Hematopoietic multipotent progenitor cell treated with erythropoietin and hydrocortisone succinate and interleukin-3 and kit ligand, for 4 days (in vitro differentiated cells): ENCODE data around the gene ACSM5.

Source experiments
- DNase-seq: peaks from one replicate; pipeline ENCODE4 v3.0.0-alpha.2; 2015

Gene ACSM5, protein sequence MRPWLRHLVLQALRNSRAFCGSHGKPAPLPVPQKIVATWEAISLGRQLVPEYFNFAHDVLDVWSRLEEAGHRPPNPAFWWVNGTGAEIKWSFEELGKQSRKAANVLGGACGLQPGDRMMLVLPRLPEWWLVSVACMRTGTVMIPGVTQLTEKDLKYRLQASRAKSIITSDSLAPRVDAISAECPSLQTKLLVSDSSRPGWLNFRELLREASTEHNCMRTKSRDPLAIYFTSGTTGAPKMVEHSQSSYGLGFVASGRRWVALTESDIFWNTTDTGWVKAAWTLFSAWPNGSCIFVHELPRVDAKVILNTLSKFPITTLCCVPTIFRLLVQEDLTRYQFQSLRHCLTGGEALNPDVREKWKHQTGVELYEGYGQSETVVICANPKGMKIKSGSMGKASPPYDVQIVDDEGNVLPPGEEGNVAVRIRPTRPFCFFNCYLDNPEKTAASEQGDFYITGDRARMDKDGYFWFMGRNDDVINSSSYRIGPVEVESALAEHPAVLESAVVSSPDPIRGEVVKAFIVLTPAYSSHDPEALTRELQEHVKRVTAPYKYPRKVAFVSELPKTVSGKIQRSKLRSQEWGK

DNA sequence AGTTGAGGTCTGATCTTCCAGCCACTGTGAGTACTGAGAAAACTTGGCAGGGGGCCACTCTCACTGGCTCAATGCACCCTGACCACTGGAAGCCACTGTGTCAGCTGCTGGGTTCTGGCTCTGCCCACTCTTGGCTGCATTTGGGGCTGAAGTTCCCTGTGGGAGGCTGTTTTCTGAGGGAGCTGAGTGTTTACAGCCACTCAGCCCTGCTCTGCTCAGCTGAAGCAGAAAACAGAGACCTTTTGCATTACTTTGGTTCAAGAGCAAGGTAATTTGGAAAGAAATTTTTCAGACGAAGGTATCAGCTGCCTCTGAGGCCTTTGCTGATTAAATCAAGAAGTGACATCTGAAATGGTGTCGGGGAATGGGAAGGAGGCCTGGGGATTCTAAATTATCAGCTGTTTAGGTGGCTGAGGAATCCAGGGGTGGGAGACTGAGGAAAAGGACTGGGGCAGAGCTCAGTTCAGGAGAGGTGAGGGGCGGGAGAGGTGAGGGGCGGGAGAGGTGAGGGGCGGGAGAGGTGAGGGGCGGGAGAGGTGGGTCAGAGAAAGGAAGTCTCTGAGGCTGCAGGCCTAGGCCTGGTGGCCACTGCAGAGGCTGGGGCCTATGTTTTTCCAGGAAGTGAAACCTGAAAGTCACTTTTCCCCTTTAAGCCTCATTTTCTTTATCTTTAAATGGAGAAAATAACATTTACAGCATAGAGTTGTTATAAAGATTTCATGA lies at the start of gene ACSM5:
Gene ACSM5 (plus strand): TSS at position 137 of the 723 bp plus-strand sequence. CDS start 1,951 bp downstream, outside the sequence.
- DNase-seq, result no peak

DNA sequence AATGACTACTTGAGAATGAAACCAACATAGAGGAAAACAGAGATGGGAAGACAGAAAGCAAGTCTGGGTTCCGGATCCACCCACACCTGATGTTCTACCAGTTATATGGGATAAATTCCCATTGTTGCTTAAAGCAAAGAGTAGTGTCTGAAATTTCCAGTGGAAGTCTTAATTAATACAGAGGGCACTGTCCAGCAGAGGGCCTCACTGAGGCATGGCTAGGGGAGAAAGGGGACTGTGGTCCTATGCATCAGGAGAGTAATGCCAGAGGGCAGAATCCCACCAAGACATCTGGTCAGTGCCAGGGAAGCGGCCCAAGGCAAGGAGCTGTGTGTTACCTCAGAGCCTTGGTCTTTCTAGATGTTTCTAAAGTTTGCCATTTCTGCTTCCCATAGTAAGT lies 49.3 kb upstream of the ACSM5 start:
- peak; percentile 15 for DNase-seq

DNA sequence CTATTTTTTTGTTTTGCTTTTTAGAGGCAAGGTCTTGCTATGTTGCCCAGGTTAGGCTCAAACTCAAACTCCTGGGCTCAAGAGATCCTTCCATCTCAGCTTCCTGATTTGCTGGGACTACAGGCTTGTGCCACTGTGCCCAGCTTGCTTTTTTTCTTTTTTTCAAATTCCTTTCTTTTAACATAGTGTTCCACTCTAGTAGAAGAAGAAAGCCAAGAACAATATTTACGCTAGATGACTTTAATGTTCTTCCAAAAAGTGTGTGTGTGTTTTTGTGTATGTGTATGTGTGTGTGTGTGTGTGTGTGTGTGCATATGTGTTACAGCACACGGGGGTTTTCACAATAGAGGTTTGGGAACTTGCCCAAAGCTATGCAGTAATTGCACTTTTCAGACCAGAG lies 46.1 kb upstream of the ACSM5 start:
- DNase-seq, result no peak

DNA sequence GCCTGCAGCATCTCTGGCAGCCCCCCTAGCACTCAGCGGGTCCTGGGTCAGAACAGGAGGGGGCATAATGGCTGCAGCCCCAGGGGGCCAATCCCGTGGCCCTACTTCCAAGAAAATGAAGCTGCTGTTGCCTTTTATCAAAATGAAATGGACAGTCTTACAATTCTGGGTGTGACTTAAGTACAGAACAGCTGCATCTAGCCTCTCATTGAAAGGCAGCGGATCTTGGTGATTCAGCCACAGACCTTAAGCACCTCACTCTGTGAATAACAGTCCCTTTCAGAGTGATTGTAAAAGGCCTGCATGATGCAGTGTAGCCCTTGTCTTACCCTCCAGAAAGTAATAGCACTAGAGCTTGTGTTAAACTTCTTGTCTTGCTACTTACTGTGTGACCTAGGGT lies 45.3 kb upstream of the ACSM5 start:
- no peak for DNase-seq

DNA sequence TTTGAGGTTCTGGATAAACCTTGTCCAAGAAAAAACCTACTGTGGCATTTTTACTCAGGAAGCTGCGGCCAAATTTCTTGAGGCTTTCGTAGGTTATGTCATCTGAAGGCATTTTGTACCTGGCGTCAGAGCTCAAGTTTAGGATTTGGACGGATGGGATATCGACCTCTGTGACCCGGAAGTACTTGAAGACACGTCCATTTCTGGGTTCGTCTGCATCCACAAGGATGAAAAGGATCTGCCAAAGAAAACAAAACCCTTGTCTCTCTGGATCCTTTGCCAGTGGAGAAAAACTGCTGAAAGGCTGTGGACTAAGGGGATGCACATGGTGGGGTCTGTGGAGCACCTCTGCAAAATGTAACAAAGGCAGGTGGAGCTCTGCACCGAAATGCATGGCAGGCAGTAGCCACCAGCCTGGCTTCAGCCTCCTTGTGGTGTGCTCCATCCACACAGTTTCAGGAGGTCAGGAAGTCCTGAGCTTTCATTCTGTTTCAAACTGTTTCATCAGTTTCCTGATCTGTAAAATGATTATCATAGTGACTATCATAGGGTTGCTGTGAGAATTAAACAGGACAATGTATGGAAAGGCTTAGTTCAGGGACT lies 39.8 kb upstream of the ACSM5 start:
- no peak for DNase-seq

DNA sequence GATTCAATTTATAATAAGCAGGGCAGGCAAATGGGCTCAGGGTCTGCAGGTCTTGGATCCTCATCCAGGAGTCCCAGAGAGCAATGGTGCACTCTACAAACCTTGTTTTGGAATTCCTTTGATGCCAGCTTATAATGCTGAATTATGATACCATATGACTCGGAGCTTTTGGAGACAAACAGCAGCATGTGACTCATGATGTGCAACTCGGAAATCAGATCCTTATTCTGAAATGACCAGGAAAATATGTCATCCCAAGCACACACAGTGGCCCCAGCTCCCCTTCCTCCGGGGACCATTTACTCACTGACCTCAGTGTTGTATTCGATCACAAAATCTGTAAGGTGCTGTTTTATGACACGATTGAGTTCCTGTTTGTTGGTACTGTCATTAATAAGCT lies 36.6 kb upstream of the ACSM5 start:
- no peak for DNase-seq

DNA sequence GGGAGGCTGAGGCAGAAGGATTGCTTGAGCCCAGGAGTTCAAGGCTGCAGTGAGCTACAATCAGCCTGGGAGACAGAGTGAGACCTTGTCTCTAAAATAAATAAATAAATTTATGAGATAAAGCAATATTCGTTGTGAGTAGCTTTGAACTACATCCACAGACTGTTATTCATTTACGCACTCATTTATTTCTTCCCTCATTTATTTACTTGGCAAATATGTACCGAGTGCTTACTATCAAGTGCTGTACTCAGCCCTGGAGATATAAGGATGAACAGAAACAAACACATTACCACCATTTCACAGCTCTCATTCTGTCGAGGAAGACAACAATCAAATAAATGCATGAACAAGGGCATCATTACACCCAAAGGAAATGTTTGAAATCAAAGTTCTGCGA lies 32.2 kb upstream of the ACSM5 start:
- no peak for DNase-seq

DNA sequence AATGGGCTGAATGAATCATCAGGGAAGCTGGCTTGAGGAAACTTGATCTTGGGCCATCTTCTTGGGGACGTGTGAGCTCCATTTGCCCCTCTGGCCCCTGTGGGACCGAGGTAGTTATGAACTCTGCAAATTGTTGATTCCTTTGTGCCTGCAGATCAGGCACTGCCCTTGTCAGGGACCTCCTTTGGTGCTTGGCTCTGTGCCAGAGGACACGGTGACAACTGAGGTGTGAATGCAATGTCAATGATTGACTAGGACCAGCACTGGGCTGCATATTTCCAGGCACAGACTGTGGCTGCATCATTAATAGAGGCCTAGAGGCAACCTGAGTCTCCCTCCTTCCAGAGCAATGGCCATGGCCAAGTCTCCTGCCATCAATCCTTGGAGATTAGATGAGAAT lies 28.6 kb upstream of the ACSM5 start:
- DNase-seq, result no peak

DNA sequence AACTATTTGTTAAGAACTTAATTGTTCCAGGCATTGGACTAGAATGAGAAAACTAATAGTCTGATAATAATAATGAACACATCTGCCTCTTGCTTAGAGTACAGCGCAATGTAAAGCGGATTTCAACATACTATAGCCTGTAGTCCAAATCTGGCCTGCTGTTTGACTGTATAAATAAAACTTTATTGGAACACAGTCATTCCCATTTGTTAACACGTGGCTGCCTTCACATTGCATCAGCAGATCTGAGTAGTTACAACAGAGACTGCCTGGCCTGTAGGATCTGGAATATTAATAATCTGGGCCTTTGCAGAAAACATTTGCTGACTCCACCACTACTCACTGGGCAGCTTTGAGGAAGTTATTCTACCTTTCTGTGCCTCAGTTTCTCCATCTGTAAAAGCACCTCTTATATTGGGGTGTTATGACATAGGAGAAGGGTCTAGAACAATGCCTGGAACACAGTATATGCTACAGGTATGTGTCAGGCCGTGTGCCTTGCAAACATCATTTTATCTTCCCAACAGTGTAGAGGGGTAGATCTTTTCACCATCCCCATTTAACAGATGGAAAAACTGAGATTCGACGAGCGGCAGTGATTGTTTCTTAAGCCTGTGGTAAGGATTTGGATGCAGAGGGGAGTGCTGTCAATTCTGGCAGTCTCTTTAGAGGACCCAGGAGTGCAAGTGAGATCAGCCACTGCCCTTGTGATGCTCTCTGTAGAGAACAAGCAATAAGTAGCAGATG lies 27.0 kb upstream of the ACSM5 start:
- no peak for DNase-seq

DNA sequence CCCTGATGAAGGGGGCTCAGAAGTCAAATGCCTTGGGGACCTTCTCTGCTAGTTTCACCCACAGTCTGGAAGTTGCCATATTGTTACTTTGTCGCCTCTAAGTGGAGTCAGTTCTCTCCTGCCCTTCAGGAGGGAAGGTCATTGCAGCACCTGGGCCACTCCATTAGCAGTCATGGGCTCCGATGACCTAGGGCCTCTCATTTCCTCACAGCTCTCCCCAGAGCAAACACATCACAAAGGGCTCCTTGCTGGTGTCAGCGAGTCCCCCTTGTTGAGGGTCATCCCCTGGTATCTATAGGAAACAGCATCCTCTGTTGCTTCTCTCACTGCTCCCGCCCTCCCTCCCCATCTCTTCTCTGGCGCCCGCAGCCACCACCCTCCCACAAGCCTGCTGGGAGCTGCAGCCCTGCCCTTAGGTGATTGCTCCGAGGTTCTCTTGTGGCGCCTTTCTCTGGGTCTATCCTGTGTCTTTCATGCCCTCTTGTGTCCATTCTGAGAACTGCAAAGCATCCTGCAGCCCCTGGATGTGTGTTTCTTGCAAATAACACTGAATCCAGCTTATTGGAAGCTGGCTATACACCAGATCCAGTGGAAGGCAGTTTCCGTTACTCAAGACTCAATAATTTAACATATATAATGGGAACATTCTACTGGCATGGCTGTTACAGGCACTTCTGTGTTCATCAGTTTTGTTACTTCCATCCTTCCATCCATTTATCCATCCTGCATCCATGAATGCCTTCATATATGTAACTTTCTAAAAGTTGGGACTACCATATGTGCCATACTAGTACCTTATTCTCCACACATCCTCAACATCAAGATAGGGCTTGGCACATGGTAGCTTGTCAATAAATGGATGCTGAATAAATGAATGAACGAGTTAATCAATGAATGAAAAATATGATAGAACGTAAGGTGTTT lies 26.0 kb upstream of the ACSM5 start:
- peak; percentile 80 for DNase-seq

DNA sequence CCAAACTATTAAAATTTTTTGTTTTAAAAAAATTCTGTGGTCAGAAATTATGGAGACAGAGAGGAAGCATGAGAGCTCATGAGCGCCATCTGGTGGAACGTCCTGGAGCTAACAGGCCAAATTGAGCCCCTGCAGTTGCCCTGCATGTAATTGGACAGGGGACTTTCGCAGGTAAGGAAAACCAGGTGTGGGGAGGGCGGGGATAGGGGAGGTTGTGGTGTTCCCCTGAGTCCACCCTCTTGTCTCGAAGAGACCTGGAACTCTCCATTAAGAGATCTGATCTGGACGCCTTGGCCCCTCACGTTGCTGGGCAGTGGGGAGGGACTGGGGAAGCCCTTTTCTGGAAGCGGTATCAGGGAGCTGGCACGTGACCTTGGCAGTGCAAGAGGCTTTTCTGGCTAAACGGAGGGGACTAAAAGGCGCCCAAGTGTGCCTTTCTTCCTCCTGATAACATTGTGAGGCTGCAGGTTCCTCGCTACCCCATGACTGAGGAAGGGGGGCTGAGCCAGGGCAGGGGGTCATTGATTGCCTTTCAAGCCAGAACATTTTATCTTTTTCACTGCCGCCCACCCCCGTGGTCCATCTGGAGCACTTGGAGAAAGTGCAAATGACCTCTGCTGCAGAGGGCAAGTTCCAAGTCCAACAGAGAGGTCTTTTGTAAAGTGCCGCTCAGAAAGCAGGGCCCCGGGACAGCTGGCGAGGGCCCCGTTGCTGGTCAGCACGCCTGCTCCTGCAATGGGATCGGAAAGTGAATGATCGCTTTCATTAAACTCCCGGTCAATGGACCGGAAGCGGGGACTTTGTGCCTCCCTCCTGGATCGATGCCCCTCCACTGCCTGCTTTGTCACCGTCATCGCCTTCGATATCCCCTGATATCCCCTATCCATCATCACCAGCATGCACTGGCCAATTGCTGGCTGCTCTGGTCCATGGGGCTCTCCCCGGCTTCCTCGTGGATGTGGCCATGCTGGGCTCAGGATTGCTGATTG lies 23.2 kb upstream of the ACSM5 start:
- DNase-seq, result peak; percentile 72

DNA sequence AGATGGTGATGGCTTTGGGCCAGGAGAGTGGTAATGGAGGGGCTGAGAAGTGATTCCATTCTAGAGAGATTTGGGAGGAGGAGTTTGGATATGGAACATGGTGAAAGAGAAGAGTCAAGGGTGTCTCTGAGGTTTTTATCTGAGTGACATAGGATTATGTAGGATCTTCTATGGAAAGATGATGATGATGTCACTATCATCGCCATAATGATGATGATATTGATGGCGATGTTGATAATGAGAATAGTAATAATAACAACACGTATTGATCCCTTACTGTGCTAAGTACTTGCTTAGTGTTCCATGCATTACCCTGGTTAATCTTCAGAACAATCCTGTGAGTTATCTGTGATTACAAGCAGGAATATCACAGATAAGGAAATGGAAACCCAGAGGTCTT lies 21.4 kb upstream of the ACSM5 start:
- DNase-seq, result no peak

DNA sequence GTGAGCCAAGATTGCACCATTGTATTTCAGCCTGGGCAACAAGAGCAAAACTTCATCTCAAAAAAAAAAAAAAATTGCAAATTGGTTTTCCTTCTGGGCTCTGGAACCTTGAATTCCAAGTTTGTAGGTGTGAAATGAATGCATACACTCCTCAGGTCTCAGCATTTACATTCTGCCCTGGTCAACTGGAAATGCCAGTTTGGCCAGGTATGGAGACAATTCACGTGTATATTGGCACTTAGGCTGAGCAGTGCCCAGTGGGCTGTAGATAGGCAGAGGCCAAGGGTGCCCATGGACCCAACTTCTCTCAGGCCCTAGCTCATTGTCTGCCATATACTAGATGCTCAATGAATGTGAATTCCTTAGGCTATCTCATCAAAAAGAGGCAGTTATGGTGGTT lies 20.5 kb upstream of the ACSM5 start:
- DNase-seq, result no peak

DNA sequence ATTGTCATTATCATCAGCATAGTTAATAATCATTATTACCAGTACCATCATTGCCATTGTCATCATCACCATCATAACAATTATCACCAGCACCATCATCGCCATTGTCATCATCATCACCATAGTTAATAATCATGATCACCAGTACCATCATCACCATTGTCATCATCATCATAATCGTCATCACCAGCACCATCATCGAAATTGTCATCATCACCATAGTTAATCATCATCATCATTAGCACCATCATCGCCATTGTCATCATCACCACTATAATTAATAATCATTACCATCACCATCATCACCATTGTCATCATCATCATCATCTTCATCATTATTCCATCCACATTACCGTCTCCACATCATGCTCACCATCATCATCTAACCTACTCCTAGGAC lies 18.3 kb upstream of the ACSM5 start:
- DNase-seq, result no peak

DNA sequence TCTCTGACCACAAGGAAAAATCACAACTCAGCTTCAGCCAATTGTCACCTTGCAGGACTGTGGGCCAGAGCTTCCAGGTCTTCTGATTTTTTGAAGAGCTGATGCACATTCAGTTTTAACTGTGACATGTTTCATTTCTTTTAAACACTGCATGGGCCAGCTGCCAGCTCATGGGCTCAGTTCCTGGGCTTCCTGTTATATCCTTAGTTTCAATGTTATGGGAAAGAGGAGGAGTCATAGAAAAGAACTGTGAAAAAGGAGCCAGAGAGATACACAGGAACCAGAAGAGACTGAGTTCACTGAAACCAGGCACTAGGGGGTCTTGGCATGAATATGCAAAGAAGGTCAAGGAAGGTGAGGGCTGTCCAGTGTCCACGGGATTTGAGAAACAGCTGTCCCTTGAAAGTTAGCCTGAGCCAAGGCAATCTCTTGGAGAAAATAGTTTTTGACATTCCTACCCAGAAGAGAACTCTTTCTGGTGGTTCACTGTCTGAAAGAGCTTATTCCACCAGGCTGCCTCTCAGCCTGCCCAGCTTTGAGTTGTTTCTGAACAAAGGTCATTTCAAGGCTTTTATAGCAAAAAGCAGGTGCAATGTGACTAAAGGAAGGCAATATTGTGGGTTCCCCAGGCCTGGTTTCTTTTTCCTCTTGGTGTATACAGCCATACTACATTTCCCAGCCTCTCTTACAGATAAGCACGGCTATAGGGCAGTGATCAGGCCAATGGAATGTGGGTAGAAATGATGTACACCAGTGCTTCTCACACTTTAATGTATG lies 15.3 kb upstream of the ACSM5 start:
- DNase-seq, result no peak

DNA sequence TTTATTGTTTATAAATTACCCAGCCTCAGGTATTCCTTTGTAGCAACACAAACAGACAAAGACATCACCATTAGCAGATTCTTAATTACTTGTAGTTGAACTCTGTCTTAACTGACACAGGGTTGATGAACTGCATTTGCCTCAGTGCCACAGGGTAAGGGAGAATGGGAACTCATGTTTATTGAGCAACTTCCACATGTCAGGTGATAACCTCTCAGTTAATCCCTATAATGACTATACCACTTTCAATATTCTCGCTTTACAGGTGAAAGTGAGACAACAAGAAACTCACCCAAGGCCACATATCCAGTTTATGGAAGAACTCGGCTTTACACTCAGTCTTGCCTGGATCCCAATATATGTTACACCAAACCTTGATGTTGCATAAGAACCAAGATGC lies 13.4 kb upstream of the ACSM5 start:
- no peak for DNase-seq

DNA sequence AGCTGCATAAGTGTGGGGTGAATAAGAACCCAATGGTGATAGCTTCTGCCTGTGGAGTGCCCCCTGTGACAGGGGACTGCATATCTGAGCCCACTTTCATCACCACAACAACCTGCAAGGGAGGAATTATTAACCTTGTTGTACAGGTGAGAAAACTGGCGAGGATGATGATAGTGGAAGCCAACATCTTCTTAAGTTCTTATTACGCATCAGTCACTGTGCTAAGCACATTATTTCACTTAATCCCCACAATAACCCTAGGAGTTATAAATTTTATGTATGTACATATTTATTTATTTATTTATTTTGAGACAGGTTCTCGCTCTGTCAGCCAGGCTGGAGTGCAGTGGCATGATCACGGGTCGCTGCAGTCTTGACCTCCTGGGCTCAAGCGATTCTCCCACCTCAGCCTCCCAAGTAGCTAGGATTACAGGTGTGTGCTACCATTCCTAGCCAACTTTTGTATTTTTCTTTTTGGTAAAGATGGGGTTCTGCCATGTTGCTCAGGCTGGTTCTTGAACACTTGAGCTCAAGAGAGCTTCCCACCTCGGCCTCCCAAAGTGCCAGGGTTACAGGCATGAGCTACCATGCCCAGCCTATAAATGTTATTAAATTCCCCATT lies 12.4 kb upstream of the ACSM5 start:
- no peak for DNase-seq

DNA sequence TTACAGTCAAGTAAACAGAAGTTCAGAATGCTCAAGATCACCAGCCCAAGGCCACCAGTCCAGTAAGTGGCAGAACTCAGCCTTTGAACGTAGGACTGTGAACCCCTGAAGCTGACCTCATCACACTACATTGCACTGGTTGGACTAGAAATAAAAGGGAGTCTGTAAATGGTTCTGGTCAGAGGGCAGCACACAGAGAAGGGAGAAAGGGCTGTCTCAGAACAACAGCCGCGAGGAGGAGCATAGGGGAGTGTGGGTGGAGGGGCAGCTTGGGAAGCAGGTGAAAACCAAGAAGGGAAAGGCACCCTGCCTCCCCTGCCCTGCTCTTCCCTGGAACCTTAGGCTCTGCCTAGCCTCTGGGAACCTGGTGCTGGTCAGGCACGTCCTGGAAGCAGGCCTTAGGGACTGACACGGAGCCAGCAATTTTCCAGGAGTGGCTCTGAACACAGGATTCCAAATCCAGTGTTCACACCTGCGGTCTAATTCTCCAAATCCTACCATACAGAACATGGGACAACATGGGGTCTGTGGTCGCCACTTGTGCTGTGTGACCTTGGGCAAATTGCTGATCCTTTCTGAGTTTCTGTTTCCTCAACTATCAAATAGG lies 11.8 kb upstream of the ACSM5 start:
- no peak for DNase-seq

DNA sequence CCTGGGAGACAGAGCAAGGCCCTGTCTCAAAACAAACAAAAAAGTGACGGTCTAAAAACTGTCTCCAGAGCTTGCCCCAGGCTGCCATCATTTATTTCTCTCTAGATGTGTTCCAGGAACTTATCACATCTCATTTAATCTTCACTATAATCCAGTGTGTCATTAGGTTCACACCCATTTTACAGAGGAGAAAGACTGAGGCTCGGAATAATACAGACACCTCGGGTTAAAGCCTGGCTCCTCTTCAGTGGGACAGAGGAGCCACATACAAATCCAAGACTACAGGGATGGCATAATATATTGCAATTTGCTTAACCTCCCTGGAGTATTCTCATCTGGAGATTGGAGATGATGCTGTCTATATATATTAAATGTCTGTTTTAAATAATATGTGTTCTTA lies 10.7 kb upstream of the ACSM5 start:
- no peak for DNase-seq
